Measurements from ENCODE around the gene KRTAP10-7.

KRTAP10-7 gene

GRCh38 chr21:44650265-44650972 is 50.0 kb downstream of the KRTAP10-7 start:
- no peaks in the 10 kb centered on the region for H3K4me1 ChIP-seq (ENCODE audit: low read length)

DNA sequence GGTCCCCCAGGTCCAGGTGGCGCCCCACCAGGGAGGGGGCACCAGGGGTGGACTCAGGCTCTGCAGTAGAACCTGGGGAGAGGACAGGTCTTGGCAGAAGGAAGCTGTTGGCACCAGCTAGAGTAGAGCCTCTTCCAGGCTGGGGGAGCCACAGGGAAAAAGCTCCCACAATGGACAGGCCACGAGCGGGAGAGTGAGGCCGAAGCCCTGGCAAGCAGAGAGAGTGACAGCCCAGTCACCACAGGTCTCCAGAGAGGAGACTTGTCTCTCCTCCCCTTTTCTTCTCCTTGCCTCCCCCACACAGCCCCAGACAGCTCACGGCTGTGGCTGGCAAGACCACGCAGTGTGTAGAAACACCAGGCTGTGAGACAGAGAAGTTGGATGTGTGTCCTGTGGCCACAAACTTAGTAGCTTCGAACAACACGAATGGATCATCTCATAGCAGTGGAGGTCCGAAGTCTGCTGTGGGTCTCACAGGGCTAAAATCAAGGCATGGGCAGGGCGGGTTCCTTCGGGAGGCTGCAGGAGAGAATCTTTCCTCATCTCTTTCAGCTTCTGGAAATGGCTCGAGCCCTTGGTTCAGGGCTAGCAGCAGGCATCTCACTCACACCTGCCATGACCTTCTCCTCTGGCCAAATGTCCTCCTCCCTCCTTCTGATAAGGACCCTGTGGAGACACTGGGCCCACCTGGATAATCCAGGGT is 50.7 kb downstream of the KRTAP10-7 start:
- no peak overlapping the region for H2AFZ ChIP-seq (ENCODE audit: low read length)
- TF ChIP-seq EZH2phosphoT487 (IDR thresholded peaks at IDR 0.05; ENCODE audit: low read length) = no peak
- TF ChIP-seq, protein P1, sequence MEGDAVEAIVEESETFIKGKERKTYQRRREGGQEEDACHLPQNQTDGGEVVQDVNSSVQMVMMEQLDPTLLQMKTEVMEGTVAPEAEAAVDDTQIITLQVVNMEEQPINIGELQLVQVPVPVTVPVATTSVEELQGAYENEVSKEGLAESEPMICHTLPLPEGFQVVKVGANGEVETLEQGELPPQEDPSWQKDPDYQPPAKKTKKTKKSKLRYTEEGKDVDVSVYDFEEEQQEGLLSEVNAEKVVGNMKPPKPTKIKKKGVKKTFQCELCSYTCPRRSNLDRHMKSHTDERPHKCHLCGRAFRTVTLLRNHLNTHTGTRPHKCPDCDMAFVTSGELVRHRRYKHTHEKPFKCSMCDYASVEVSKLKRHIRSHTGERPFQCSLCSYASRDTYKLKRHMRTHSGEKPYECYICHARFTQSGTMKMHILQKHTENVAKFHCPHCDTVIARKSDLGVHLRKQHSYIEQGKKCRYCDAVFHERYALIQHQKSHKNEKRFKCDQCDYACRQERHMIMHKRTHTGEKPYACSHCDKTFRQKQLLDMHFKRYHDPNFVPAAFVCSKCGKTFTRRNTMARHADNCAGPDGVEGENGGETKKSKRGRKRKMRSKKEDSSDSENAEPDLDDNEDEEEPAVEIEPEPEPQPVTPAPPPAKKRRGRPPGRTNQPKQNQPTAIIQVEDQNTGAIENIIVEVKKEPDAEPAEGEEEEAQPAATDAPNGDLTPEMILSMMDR (IDR thresholded peaks at IDR 0.05; ENCODE audit: low read length) = no peak
- no peak for TF ChIP-seq EZH2 (optimal IDR thresholded peaks at IDR 0.05; ENCODE audit: low read depth, low read length)
- H3K4me2 ChIP-seq (ENCODE audit: low read depth, low read length) = no peak overlapping the region
- H3K27me3 ChIP-seq (replicated peaks; ENCODE audit: insufficient read depth, low read length) = peaks cover 84% of the 10 kb centered on the region
- H3K9me2 ChIP-seq (replicated peaks; ENCODE audit: insufficient read depth, low read length) = no peaks in the 10 kb centered on the region
- H3K27ac ChIP-seq (ENCODE audit: low read length) = no peak overlapping the region
- H3K9ac ChIP-seq (ENCODE audit: low read length) = no peak overlapping the region
- H3K4me3 ChIP-seq (ENCODE audit: low read length) = no peak overlapping the region
- no peaks in the 10 kb centered on the region for H3K4me1 ChIP-seq (ENCODE audit: low read length)
- H3K9me3 ChIP-seq (replicated peaks; ENCODE audit: insufficient read depth, low read length) = no peaks in the 10 kb centered on the region
- no peak for DNase-seq
- no peaks in the 10 kb centered on the region for H3F3A ChIP-seq (ENCODE audit: insufficient read depth, low read length)
- no peaks in the 10 kb centered on the region for H3K79me2 ChIP-seq (ENCODE audit: low read length)
- no peaks in the 10 kb centered on the region for H3K36me3 ChIP-seq (replicated peaks; ENCODE audit: insufficient read depth, low read length)
- no peaks in the 10 kb centered on the region for H4K20me1 ChIP-seq (ENCODE audit: insufficient read depth, low read length)

More at GRCh38 chr21:44650265-44650972, 50.0 kb downstream of the KRTAP10-7 start:
- no peak overlapping the region for H2AFZ ChIP-seq (ENCODE audit: low read length)
- no peak overlapping the region for H3K9ac ChIP-seq (ENCODE audit: low read length)
- no peaks in the 10 kb centered on the region for H3K9me3 ChIP-seq (replicated peaks; ENCODE audit: insufficient read depth, low read length)
- DNase-seq = no peak
- H3F3A ChIP-seq (ENCODE audit: insufficient read depth, low read length) = no peaks in the 10 kb centered on the region
- no peak overlapping the region for H3K4me3 ChIP-seq (ENCODE audit: low read length)
- no peaks in the 10 kb centered on the region for H3K9me2 ChIP-seq (replicated peaks; ENCODE audit: insufficient read depth, low read length)
- H3K4me2 ChIP-seq (ENCODE audit: low read depth, low read length) = no peak overlapping the region
- H3K27me3 ChIP-seq (replicated peaks; ENCODE audit: insufficient read depth, low read length) = peaks cover 86% of the 10 kb centered on the region
- no peak overlapping the region for H3K27ac ChIP-seq (ENCODE audit: low read length)
- no peak for TF ChIP-seq EZH2phosphoT487 (IDR thresholded peaks at IDR 0.05; ENCODE audit: low read length)
- TF ChIP-seq EZH2 (optimal IDR thresholded peaks at IDR 0.05; ENCODE audit: low read depth, low read length) = no peak
- TF ChIP-seq, protein P1 (IDR thresholded peaks at IDR 0.05; ENCODE audit: low read length) = no peak
- H3K36me3 ChIP-seq (replicated peaks; ENCODE audit: insufficient read depth, low read length) = no peaks in the 10 kb centered on the region
- H4K20me1 ChIP-seq (ENCODE audit: insufficient read depth, low read length) = no peaks in the 10 kb centered on the region
- H3K79me2 ChIP-seq (ENCODE audit: low read length) = no peaks in the 10 kb centered on the region
